ENCODE data around the gene PEG3.

The PEG3 gene

DNA sequence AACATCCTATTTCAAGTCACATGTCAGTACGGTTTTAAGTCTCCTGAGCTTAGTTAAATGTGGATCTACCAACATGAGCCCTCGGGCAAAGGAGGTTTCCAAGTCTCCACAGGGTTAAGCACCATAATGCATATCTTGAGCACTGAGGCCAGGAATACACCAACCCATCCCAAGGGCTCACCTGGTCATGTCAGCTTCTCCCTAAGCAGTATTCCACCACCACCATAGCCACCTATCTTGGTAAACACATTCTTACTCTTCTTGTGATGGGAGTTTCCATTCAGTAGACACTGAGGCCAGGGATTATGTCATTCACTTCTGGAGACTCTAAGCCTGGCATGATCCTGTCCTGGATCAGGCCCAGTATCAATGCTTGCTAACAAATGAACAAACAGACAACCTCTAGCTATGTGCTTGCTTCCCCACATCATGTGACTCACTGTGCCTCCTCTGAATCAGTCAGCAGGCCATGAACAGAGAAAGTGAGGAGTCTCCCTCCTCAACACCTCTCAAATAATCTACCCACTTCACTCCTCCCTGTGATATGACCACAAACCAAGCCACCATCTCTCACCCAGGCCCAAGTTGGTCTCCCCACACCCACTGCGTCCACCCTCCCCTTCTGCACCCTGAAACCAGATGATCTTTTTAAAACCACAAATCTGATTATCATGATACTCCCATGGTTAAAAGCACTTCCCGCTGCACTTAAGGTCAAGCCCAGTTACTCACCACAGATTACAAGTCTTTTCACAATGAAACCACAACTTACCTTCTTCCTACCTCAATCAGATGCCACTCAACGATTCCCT is 5.8 kb downstream of the PEG3 start:
- TF ChIP-seq, protein P1, sequence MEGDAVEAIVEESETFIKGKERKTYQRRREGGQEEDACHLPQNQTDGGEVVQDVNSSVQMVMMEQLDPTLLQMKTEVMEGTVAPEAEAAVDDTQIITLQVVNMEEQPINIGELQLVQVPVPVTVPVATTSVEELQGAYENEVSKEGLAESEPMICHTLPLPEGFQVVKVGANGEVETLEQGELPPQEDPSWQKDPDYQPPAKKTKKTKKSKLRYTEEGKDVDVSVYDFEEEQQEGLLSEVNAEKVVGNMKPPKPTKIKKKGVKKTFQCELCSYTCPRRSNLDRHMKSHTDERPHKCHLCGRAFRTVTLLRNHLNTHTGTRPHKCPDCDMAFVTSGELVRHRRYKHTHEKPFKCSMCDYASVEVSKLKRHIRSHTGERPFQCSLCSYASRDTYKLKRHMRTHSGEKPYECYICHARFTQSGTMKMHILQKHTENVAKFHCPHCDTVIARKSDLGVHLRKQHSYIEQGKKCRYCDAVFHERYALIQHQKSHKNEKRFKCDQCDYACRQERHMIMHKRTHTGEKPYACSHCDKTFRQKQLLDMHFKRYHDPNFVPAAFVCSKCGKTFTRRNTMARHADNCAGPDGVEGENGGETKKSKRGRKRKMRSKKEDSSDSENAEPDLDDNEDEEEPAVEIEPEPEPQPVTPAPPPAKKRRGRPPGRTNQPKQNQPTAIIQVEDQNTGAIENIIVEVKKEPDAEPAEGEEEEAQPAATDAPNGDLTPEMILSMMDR (IDR thresholded peaks at IDR 0.05; ENCODE audit: extremely low read depth, missing control alignments), result no peak
- DNase-seq (ENCODE audit: low spot score), result no peak

DNA sequence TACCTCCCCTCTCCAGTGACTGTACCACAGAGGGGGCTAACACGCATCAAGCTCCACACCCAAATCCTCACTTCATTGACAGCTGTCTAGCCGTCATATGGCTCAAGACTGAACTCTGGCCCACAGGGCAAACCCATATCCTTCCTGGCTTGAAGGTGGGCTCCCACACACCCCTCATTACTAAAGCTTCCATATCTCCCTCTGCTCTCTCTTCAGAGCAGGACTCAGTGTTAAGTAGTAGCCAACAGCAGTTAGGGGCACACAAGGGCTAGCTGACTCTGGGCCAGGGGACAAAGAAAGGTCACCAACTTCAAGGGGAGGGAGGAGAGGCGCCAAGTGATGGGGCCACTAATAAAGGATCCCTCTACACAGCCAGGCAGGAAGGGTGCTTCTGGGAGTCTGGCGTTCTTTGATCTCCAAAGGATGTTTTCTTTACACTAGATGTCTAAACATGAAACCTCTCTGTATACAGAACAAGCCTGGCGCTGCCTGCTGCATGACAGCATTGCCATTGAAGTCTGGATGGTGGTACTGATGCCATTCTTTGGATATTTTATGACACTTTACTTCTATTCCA is 8.1 kb downstream of the PEG3 start:
- DNase-seq (ENCODE audit: low spot score), result no peak
- TF ChIP-seq, protein P1 (IDR thresholded peaks at IDR 0.05; ENCODE audit: extremely low read depth, missing control alignments), result no peak

DNA sequence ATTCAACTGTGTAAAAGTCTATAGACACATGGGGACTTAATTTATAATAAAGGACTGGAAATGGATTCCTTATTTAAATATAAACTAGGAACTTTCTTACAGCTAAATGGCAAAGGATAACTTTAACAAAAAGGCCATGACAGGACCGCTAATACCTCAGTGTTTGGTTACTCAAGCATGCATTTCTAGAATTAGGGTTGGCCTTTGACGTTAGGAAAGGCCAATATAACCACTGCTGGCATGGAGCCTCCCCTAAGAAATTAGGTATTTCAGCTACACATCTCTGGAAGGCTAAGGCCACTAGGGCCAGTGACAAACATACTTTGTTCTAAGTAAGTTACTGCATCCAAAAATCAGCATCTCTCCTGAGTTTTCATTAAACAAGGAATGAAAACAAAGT is 9.3 kb downstream of the PEG3 start:
- TF ChIP-seq, protein P1 (IDR thresholded peaks at IDR 0.05; ENCODE audit: extremely low read depth, missing control alignments), result no peak
- no peak for DNase-seq (ENCODE audit: low spot score)

DNA sequence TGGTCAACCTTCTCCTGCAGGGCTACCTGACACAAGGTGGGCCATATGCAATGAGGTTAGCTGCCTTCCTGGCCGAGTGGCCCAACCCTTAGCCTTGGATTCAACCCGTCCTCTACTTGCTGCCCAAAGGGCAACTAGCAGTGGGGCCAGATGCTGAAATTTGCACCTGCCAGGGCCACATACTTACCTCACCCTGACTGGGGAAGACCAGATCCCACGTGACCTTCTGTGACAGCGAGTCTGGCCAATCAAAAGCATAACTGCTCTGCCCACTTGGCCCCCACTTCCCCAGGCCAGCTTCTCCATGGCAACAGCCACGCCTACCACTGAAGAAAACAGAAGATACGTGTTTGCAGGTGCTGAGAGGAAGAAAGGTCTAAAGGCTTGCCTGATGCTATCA is 10.9 kb downstream of the PEG3 start:
- TF ChIP-seq, protein P1 (IDR thresholded peaks at IDR 0.05; ENCODE audit: extremely low read depth, missing control alignments), result no peak
- DNase-seq (ENCODE audit: low spot score), result no peak

DNA sequence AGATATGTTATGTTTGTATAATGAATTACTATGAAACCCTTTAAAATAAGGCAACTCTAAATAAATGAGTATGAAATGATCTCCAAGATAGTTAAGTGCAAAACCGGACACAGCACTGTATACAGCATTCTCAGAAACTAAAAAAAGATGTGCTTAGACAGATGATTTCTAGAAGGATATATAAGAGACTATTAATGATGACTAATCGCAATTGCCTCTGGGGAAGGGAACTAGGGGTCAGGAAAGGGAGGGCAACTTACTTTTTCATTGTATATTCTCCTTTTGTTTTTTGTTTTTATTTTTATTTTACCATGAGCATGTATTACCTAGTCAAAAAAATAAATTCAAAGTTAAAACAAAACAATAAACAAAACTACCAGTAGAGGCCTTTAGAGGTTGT is 12.8 kb downstream of the PEG3 start:
- TF ChIP-seq, protein P1 (IDR thresholded peaks at IDR 0.05; ENCODE audit: extremely low read depth, missing control alignments), result no peak
- no peak for DNase-seq (ENCODE audit: low spot score)

DNA sequence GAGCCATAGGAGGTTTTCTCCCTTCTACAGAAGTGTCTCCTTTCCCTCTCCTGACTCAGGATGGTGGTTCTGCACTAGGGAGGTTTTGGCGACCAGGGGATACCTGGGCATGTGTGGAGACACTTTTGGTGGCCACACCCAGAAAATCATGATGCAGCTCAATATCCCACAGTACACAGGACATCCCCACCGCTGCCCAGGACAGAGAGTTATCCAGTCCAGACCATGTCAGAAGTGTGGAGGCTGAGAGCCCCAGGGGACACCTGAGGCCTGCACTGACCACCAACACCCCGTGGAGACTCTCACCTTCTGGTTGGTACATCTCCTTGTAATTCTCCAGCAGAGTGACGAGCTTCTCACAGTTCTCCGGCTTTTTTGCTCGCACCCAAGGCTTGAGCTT is 16.6 kb downstream of the PEG3 start:
- DNase-seq (ENCODE audit: low spot score), result no peak
- TF ChIP-seq, protein P1 (IDR thresholded peaks at IDR 0.05; ENCODE audit: extremely low read depth, missing control alignments), result no peak

DNA sequence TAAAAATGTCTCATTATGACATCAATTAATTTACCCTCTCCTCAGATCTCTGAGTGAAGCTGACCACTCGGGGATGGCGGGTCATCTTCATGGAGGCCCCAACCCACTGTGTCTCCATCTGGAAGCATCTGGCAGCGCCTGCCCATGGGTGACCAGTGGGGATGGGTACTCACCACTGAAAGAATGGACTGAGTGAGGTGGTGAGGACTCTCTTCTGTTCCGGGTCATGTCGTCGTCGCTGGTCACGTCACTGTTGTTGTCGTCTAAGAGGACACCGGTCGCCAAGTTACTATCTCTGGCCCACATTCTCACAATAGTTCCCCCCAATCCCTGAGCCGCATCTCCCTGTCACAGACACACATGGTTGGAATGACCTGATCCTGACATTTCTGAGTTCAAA is 17.1 kb downstream of the PEG3 start:
- TF ChIP-seq, protein P1 (IDR thresholded peaks at IDR 0.05; ENCODE audit: extremely low read depth, missing control alignments), result no peak
- DNase-seq (ENCODE audit: low spot score), result no peak
